ENCODE results near the gene MAG. TPM values are rescaled to one million over a fixed set of nuclear protein-coding genes. Genes with fewer than 3 reads are reported as not detected.

Gene MAG
- total RNA-seq, 4 donors from 2014 or later, result 0.65 to 2.4 (median 1.2) TPM; not detected in 1

GRCh38 chr19:35317464-35318043 lies 25.6 kb downstream of the MAG start:
- WGBS, result 71% methylated on average over 7 of the region's 7 CpGs

GRCh38 chr19:35318679-35319448 lies 26.9 kb downstream of the MAG start:
- Histone ChIP-seq H3K27me3 (peaks cover 0 to 33% (median 0%) of the 10 kb centered on the region in 4 donors), H3K9me3 (peaks cover 0 to 10% (median 5%) of the 10 kb centered on the region in 4 donors), H3K4me3 (no peak overlapping the region), H3K4me1 (peaks cover 0 to 8% (median 0%) of the 10 kb centered on the region in 4 donors), H3K36me3 (no peaks in the 10 kb centered on the region), H3K27ac (replicated peaks in 1 of 4) (peak overlapping the region in 2 of 4 donors; percentile 40 to 42)
- intact Hi-C loops (cut with DNase I), result no loop called here
- TF ChIP-seq POLR2AphosphoS5 (IDR thresholded peaks at IDR 0.05) (peak in 1 of 2 donors; percentile 54), EP300 (IDR thresholded peaks at IDR 0.05) (no peak), POLR2A (IDR thresholded peaks at IDR 0.05; ENCODE audit: low read depth) (no peak)
- 60% methylated on average over 13 of the region's 16 CpGs for WGBS
- no peak for DNase-seq (ENCODE audit: extremely low spot score)

More at GRCh38 chr19:35317464-35318043, 25.6 kb downstream of the MAG start:
- Histone ChIP-seq H3K9me3 (peaks cover 0 to 10% (median 5%) of the 10 kb centered on the region in 4 donors), H3K4me3 (no peak overlapping the region), H3K36me3 (no peaks in the 10 kb centered on the region), H3K4me1 (peaks cover 0 to 8% (median 0%) of the 10 kb centered on the region in 4 donors), H3K27ac (replicated peaks in 1 of 4) (no peak overlapping the region), H3K27me3 (peaks cover 0 to 42% (median 0%) of the 10 kb centered on the region in 4 donors)
- TF ChIP-seq EP300 (IDR thresholded peaks at IDR 0.05) (no peak), CTCF (IDR thresholded peaks at IDR 0.05) (no peak), POLR2A (IDR thresholded peaks at IDR 0.05; ENCODE audit: low read depth) (no peak), POLR2AphosphoS5 (IDR thresholded peaks at IDR 0.05) (no peak)
- no peak for DNase-seq (ENCODE audit: extremely low spot score)
- intact Hi-C loops (cut with DNase I), result no loop called here

- Histone ChIP-seq H3K27ac (replicated peaks in 1 of 4) (no peak overlapping the region), H3K4me1 (peaks cover 0 to 8% (median 0%) of the 10 kb centered on the region in 4 donors), H3K36me3 (no peaks in the 10 kb centered on the region), H3K9me3 (peaks cover 0 to 10% (median 5%) of the 10 kb centered on the region in 4 donors), H3K4me3 (no peak overlapping the region), H3K27me3 (peaks cover 0 to 29% (median 0%) of the 10 kb centered on the region in 4 donors)
- no peak for DNase-seq (ENCODE audit: extremely low spot score)
- intact Hi-C loops (cut with DNase I), result no loop called here
- TF ChIP-seq EP300 (IDR thresholded peaks at IDR 0.05) (no peak), CTCF (IDR thresholded peaks at IDR 0.05) (no peak), POLR2AphosphoS5 (IDR thresholded peaks at IDR 0.05) (no peak), POLR2A (IDR thresholded peaks at IDR 0.05; ENCODE audit: low read depth) (no peak)
- 63% methylated on average over 12 of the region's 12 CpGs for WGBS
Measured at GRCh38 chr19:35320065-35320713, 28.2 kb downstream of the MAG start.

GRCh38 chr19:35321291-35321690 lies 29.3 kb downstream of the MAG start:
- intact Hi-C loops (cut with DNase I), result no loop called here
- DNase-seq (ENCODE audit: extremely low spot score), result no peak

More at GRCh38 chr19:35321291-35321690, 29.3 kb downstream of the MAG start:
- no peak for TF ChIP-seq POLR2AphosphoS5 (IDR thresholded peaks at IDR 0.05)
- no peak for TF ChIP-seq CTCF (IDR thresholded peaks at IDR 0.05)
- no peak for TF ChIP-seq EP300 (IDR thresholded peaks at IDR 0.05)
- TF ChIP-seq POLR2A (IDR thresholded peaks at IDR 0.05; ENCODE audit: low read depth), result no peak
- Histone ChIP-seq H3K9me3 (peaks cover 0 to 10% (median 5%) of the 10 kb centered on the region in 4 donors), H3K4me1 (peaks cover 0 to 8% (median 0%) of the 10 kb centered on the region in 4 donors), H3K27ac (replicated peaks in 1 of 4) (no peak overlapping the region), H3K27me3 (peaks cover 0 to 20% (median 0%) of the 10 kb centered on the region in 4 donors), H3K4me3 (no peak overlapping the region), H3K36me3 (no peaks in the 10 kb centered on the region)
- WGBS, result 86% methylated on average over 2 of the region's 2 CpGs

All from esophagus muscularis mucosa (tissue), 4 donors.